H54 (cell line): ENCODE results near the gene CLCNKB.

ENCODE experiments used
- DNase-seq: peaks from one replicate; pipeline ENCODE4 v3.0.0; 2011; ENCODE audit warnings: low spot score, mixed read lengths; ENCODE audit not compliant: insufficient read length
- FAIRE-seq: peaks from 3 replicates; lab custom pipeline; 2011; peaks lifted over from hg19 to GRCh38; lab: Jason Lieb, UNC
- POLR2A ChIP-seq: IDR thresholded peaks from 2 replicates; pipeline ENCODE4 v1.6.1; 2011; ENCODE audit warnings: low read depth, mild to moderate bottlenecking, low read length

The CLCNKB gene

DNA sequence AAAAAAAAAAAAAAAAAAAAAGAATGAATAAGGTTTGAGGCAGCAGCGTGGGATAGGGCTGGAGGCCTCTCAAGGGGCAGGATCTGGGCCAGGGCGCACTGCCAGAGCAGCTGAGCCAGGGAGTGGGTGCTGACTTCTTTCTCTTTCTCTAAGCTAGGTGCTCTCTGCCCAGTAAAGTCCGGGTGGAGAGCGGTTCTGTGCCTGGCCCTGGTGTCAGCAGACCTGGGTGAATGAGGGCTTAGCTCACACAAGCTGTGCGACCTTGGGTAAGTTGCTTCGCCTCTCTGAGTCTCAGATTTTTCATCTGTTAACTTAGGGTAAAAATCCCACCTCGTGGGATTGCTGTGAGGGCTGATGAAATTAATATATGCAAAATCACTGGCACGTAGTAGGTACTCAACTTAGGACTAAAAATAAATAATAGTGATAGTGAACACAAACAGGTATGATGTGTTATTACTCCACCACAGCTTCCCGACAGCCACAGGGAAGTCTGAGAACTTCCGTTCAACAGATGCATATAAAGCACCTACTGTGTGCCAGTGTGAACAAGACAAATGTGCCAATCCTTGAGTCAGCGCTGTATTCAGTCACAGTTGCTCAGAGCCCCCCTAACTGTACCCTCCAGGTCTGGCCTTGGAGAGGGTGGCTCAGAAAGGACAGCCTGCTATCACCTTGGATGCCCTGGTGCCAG is 31.9 kb downstream of the CLCNKB start:
- FAIRE-seq (no peak), DNase-seq (no peak)
- TF ChIP-seq POLR2A = no peak

- TF ChIP-seq POLR2A = peak; percentile 39; the same call in 1 of the 2 replicates
- FAIRE-seq (peak; percentile 15), DNase-seq (peak; percentile 71)
These were observed 32.7 kb downstream of the CLCNKB start for GRCh38 chr1:16076031-16076864.

DNA sequence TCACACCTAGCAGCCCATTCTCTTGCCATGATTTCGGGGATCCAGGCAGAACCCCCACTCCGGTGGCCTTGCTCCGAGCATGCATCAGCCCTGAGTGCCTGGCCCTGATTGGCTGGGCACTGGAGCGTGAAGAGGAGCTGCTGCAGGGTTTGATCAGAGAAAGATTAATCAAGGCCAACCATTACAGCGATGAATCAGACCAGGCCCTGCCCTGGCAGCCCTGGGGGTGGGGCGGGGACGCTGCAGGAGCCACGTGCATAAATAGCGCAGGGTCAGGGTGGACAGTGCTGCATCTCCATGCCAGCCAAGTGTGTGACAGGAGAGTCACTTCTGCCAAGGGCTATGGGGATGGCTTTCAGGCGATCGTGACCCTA is 33.3 kb downstream of the CLCNKB start:
- TF ChIP-seq POLR2A = no peak
- peak; percentile 55 for DNase-seq
- FAIRE-seq = no peak

- DNase-seq = no peak
- no peak for TF ChIP-seq POLR2A
- FAIRE-seq = no peak
These were observed 34.0 kb downstream of the CLCNKB start for GRCh38 chr1:16077406-16078245.

GRCh38 chr1:16078925-16079656 is 35.5 kb downstream of the CLCNKB start:
- no peak for TF ChIP-seq POLR2A
- no peak for FAIRE-seq
- DNase-seq = peak; percentile 45

DNA sequence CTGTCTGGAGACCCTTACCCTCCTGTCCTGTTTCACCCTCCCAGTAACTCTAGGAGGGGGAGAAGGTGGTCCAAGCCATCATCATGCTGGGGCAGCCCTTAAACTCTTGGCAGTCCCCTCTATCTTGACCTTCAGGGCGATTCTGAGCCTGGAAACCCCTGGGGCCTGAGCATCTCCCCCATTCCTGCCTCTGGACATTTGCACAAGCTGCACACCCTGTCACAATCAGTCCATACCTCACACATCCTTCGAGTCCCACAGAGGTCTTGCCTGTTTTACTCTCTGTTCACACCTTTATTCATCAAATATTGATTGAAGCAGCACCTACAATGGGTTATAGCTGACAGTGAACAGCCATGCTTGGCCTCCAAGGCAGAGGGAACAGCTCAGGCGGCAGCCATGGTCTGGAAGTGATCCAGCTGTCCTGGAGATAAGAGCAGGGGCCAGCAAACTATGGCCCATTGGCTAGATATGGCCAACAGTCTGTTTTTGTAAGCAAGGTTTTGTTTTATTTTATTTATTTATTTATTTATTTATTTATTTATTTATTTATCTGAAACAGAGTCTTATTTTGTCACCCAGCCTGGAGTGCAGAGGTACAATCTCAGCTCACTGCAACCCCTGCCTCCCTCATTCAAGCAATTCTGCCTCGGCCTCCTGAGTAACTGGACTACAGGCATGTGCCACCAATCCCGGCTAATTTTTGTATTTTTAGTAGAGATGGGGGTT is 37.0 kb downstream of the CLCNKB start:
- FAIRE-seq = no peak

DNA sequence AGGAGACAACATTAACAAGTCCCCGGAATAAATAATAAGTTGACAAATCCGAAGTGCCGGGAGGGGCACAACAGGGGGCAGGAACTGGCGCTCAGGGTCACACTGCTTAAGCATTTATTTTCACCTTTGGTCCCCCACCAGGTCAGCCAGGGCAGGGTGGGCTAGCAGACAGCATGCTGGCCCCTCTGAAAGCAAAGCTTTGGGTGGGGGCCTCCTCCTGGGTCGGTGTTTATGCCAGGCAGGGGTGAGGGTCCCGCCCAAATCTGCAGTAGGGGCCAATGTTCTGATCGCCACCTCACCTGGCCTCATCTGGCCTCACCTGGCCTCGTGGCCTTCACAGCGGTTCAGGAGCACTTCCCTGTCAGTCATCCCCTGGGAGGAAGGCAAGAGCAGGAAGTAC is 38.1 kb downstream of the CLCNKB start:
- DNase-seq (no peak), FAIRE-seq (no peak)
- TF ChIP-seq POLR2A = no peak

More for the DNA sequence above, 37.0 kb downstream of the CLCNKB start:
- TF ChIP-seq POLR2A = no peak
- no peak for DNase-seq

GRCh38 chr1:16082283-16083038 is 38.9 kb downstream of the CLCNKB start:
- TF ChIP-seq POLR2A = no peak
- no peak for DNase-seq

GRCh38 chr1:16083486-16083885 is 39.9 kb downstream of the CLCNKB start:
- FAIRE-seq = no peak
- no peak for DNase-seq
- TF ChIP-seq POLR2A = no peak

More at GRCh38 chr1:16082283-16083038, 38.9 kb downstream of the CLCNKB start:
- FAIRE-seq = no peak

DNA sequence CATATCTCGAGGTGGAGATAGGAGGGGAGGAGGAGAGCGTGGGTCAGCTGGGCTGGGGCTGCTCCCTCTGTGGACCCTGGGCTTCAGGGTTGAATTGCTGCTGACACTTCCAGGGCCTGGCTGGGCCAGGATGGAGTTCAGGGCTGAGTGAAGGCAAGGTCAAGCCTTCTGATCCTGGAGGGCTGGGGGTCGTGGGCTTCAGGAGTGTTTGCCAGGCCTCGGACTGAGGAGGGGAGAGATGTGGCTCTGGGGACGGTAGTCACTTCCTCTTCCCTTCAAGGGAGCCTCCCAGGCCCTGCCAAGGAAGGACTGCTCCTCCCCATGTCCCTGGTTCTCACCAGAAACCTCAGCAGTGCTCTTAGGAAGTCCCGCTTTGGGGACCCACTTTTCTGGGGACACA is 41.9 kb downstream of the CLCNKB start:
- no peak for DNase-seq
- no peak for FAIRE-seq
- no peak for TF ChIP-seq POLR2A

GRCh38 chr1:16087733-16088132 is 44.2 kb downstream of the CLCNKB start:
- FAIRE-seq (no peak), DNase-seq (no peak)
- no peak for TF ChIP-seq POLR2A
